ENCODE measurements around the gene PDGFC.

DNA sequence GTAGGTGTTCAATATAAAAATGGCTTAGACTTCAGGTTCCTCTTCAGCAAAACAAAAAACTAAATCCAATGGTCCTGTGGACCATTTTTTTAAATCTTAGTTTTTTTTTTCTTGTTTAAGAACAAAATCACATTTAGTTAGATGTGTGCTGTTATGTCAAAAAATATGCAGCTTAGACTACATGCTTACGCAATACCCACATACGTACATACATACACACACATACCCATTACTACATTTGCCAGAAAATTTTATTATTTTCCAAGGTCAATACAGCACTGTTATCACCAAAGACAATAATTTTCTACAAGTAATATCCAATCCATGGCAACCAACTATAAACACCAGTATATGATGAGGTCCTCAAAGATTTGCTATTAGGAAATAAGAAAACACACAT, 144.1 kb downstream of the PDGFC start:
- TF ChIP-seq, protein P1, sequence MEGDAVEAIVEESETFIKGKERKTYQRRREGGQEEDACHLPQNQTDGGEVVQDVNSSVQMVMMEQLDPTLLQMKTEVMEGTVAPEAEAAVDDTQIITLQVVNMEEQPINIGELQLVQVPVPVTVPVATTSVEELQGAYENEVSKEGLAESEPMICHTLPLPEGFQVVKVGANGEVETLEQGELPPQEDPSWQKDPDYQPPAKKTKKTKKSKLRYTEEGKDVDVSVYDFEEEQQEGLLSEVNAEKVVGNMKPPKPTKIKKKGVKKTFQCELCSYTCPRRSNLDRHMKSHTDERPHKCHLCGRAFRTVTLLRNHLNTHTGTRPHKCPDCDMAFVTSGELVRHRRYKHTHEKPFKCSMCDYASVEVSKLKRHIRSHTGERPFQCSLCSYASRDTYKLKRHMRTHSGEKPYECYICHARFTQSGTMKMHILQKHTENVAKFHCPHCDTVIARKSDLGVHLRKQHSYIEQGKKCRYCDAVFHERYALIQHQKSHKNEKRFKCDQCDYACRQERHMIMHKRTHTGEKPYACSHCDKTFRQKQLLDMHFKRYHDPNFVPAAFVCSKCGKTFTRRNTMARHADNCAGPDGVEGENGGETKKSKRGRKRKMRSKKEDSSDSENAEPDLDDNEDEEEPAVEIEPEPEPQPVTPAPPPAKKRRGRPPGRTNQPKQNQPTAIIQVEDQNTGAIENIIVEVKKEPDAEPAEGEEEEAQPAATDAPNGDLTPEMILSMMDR (IDR thresholded peaks at IDR 0.05; ENCODE audit: borderline replicate concordance, extremely low read depth, low read length, poor library complexity, severe bottlenecking), result no peak
- no peak for TF ChIP-seq EZH2 (IDR thresholded peaks at IDR 0.05; ENCODE audit: borderline replicate concordance, low read depth, low read length, severe bottlenecking)

Data from DND-41 (cell line).